ENCODE measurements around the gene KCNQ1OT1.

- TF ChIP-seq CTCF (IDR thresholded peaks at IDR 0.05) (no peak), POLR2A (IDR thresholded peaks at IDR 0.05) (no peak), POLR2AphosphoS5 (IDR thresholded peaks at IDR 0.05) (no peak)
Measured at GRCh38 chr11:2703363-2704141, 3.8 kb upstream of the KCNQ1OT1 start.
